IMR-90 (cell line): ENCODE data around the gene RANBP10. TPM values are rescaled to one million over a fixed set of nuclear protein-coding genes. Genes with fewer than 3 reads are reported as not detected.

Experiments used
- ATAC-seq: fragments of 200-7000 bp; cut with Tn5 transposase; 2 replicates; pipeline ENCODE4 v1.9.1; 2020; ENCODE audit warnings: low read depth, mild to moderate bottlenecking, moderate library complexity
- BruUV-seq: library from RNA; stranded (reverse); fragments of 400-500 nt; replicated peaks from 2 replicates; lab custom pipeline; 2021; lab: Mats Ljungman, UMichigan
- CTCF ChIA-PET: fragments of 300-600 bp; formaldehyde crosslinking; extraction: SDS; loops from one replicate; lab custom pipeline; 2021; ENCODE audit warnings: antibody characterized with exemption; lab: Yijun Ruan, JAX
- POLR2A ChIA-PET: fragments of 300-600 bp; sonication (Branson Sonifier 250); formaldehyde crosslinking; loops from one replicate; lab custom pipeline; 2022; ENCODE audit warnings: antibody characterized with exemption; ENCODE audit not compliant: unreplicated experiment; lab: Charles Lee
- DNase-seq: peaks from one replicate; pipeline ENCODE4 v3.0.0; 2013
- H2AFZ ChIP-seq: replicated peaks from 2 replicates; pipeline ENCODE3; 2013; ENCODE audit warnings: low read length, mild to moderate bottlenecking; ENCODE audit not compliant: poor library complexity
- H2AK5ac ChIP-seq: 2 replicates; pipeline ENCODE4 v1.6.1; 2013; ENCODE audit warnings: low read depth, low read length, inconsistent platforms
- H2AK9ac ChIP-seq: replicated peaks from 2 replicates; pipeline ENCODE3; 2013; ENCODE audit warnings: mild to moderate bottlenecking, low read depth, low read length, moderate library complexity; ENCODE audit not compliant: poor library complexity
- H2BK120ac ChIP-seq: 2 replicates; pipeline ENCODE4 v1.6.1; 2013; ENCODE audit warnings: low read depth, low read length, inconsistent platforms
- H2BK15ac ChIP-seq: 3 replicates; pipeline ENCODE4 v1.6.1; 2013; ENCODE audit warnings: low read depth, low read length, inconsistent platforms
- H2BK20ac ChIP-seq: 2 replicates; pipeline ENCODE4 v1.6.1; 2013; ENCODE audit warnings: low read depth, mild to moderate bottlenecking, inconsistent platforms, low read length, moderate library complexity
- H2BK5ac ChIP-seq: 2 replicates; pipeline ENCODE4 v1.6.1; 2013; ENCODE audit warnings: mild to moderate bottlenecking, low read depth, low read length, inconsistent platforms; ENCODE audit not compliant: poor library complexity, severe bottlenecking
- H3K14ac ChIP-seq: replicated peaks from 2 replicates; pipeline ENCODE4 v1.6.1; 2013; ENCODE audit warnings: low read depth, low read length, inconsistent platforms
- H3K18ac ChIP-seq: 2 replicates; pipeline ENCODE4 v1.6.1; 2013; ENCODE audit warnings: low read depth, low read length, control low read depth
- H3K23ac ChIP-seq: 2 replicates; pipeline ENCODE4 v1.6.1; 2013; ENCODE audit warnings: low read depth, low read length, inconsistent platforms
- H3K27ac ChIP-seq: 2 replicates; pipeline ENCODE4 v1.5.1; 2013; ENCODE audit warnings: mild to moderate bottlenecking, control low read depth, low read length; ENCODE audit not compliant: insufficient read depth
- H3K27me3 ChIP-seq: 2 replicates; pipeline ENCODE4 v1.6.1; 2013; ENCODE audit warnings: low read length; ENCODE audit not compliant: control insufficient read depth, insufficient read depth
- H3K36me3 ChIP-seq: 2 replicates; pipeline ENCODE4 v1.6.1; 2013; ENCODE audit warnings: low read length, mixed read lengths; ENCODE audit not compliant: control insufficient read depth, insufficient read depth
- H3K4ac ChIP-seq: 2 replicates; pipeline ENCODE4 v1.6.1; 2013; ENCODE audit warnings: low read depth, low read length, inconsistent platforms
- H3K4me1 ChIP-seq: 2 replicates; pipeline ENCODE4 v1.6.1; 2013; ENCODE audit warnings: low read length, mixed read lengths; ENCODE audit not compliant: control insufficient read depth, insufficient read depth
- H3K4me2 ChIP-seq: 2 replicates; pipeline ENCODE4 v1.6.1; 2013; ENCODE audit warnings: low read depth, mild to moderate bottlenecking, control low read depth, low read length, moderate library complexity
- H3K4me3 ChIP-seq: 2 replicates; pipeline ENCODE4 v1.5.1; 2013; ENCODE audit warnings: low read depth, mild to moderate bottlenecking, control low read depth, low read length, moderate library complexity; ENCODE audit not compliant: insufficient read depth
- H3K56ac ChIP-seq: 2 replicates; pipeline ENCODE4 v1.6.1; 2013; ENCODE audit warnings: low read length, inconsistent platforms; ENCODE audit not compliant: insufficient read depth; ENCODE audit errors: extremely low read depth
- H3K79me1 ChIP-seq, 2 experiments: 2 replicates each; pipeline ENCODE4 v1.6.1; 2013; ENCODE audit warnings: low read length in 2 of 2, inconsistent platforms in 1 of 2, low read depth in 1 of 2
- H3K9ac ChIP-seq: 2 replicates; pipeline ENCODE4 v1.6.1; 2013; ENCODE audit warnings: low read depth, low read length, control low read depth
- H3K9me1 ChIP-seq: 2 replicates; pipeline ENCODE4 v1.6.1; 2013; ENCODE audit warnings: low read length, inconsistent platforms; ENCODE audit not compliant: insufficient read depth
- H3K9me3 ChIP-seq: 2 replicates; pipeline ENCODE4 v1.6.1; 2013; ENCODE audit warnings: low read length; ENCODE audit not compliant: control insufficient read depth, insufficient read depth
- H4K20me1 ChIP-seq: 2 replicates; pipeline ENCODE4 v1.6.1; 2013; ENCODE audit warnings: low read length, inconsistent platforms; ENCODE audit not compliant: insufficient read depth
- H4K5ac ChIP-seq: 2 replicates; pipeline ENCODE4 v1.6.1; 2013; ENCODE audit warnings: mild to moderate bottlenecking, low read depth, low read length, control low read depth
- H4K8ac ChIP-seq, 2 experiments: 2 replicates each; pipeline ENCODE4 v1.6.1; 2013; ENCODE audit warnings: low read depth in 2 of 2, low read length in 2 of 2, control low read depth in 1 of 2, inconsistent platforms in 1 of 2
- H4K91ac ChIP-seq: 2 replicates; pipeline ENCODE4 v1.6.1; 2013; ENCODE audit warnings: low read depth, low read length, inconsistent platforms; ENCODE audit not compliant: insufficient read depth
- CHD1 ChIP-seq: IDR thresholded peaks from 2 replicates; pipeline ENCODE4 v1.6.1; 2012; ENCODE audit warnings: low read depth, low read length, improper control_type of control experiment
- CTCF ChIP-seq: conservative IDR thresholded peaks from 2 replicates; pipeline ENCODE4 v1.5.1; 2012; ENCODE audit warnings: mild to moderate bottlenecking, low read depth, low read length, improper control_type of control experiment
- MAFK ChIP-seq: IDR thresholded peaks from 2 replicates; pipeline ENCODE4 v1.6.1; 2012; ENCODE audit warnings: low read depth, low read length, improper control_type of control experiment
- MAZ ChIP-seq: IDR thresholded peaks from 2 replicates; pipeline ENCODE4 v1.6.1; 2012; ENCODE audit warnings: low read depth, mild to moderate bottlenecking, low read length, improper control_type of control experiment, moderate library complexity, borderline replicate concordance
- MXI1 ChIP-seq: IDR thresholded peaks from 2 replicates; pipeline ENCODE4 v1.6.1; 2012; ENCODE audit warnings: low read depth, mild to moderate bottlenecking, low read length, moderate library complexity, borderline replicate concordance
- POLR2A ChIP-seq: IDR thresholded peaks from 2 replicates; pipeline ENCODE4 v1.6.1; 2012; ENCODE audit warnings: mild to moderate bottlenecking, low read depth, low read length
- RAD21 ChIP-seq: IDR thresholded peaks from 2 replicates; pipeline ENCODE4 v1.6.1; 2012; ENCODE audit warnings: low read length, improper control_type of control experiment
- RCOR1 ChIP-seq: IDR thresholded peaks from 2 replicates; pipeline ENCODE4 v1.6.1; 2012; ENCODE audit warnings: mild to moderate bottlenecking, low read length, improper control_type of control experiment; ENCODE audit not compliant: insufficient replicate concordance
- SMC3 ChIP-seq: fragments of 150-350 bp; IDR thresholded peaks from 2 replicates; pipeline ENCODE4 v1.6.1; 2016; ENCODE audit warnings: low read depth, mild to moderate bottlenecking, antibody characterized with exemption, low read length, moderate library complexity
- WGBS, 2 experiments: methylation state at CpG; one replicate each; pipeline versions ENCODE4 v1.1.5 to v1.1.7; 2013; ENCODE audit warnings: missing lambda C conversion rate in 2 of 2; ENCODE audit not compliant: insufficient read length in 1 of 2; ENCODE audit errors: extremely low coverage in 2 of 2; 5-methylcytosine and 5-hydroxymethylcytosine counted together
- dilution Hi-C: fragments of 300-500 bp; cut with HindIII; formaldehyde crosslinking; loops from one replicate; pipeline ENCODE4 v1.14.3; 2018; ENCODE audit warnings: low sequenced_read_pairs; ENCODE audit not compliant: unreplicated experiment
- in situ Hi-C: fragments of 300-500 bp; cut with MboI; formaldehyde crosslinking; loops from 3 replicates; pipeline ENCODE4 v1.14.3; 2019; ENCODE audit warnings: low sequenced_read_pairs, inconsistent platforms, mixed read lengths
- intact Hi-C: fragments of 100-400 bp; cut with micrococcal nuclease; formaldehyde crosslinking; loops from 2 replicates; pipeline ENCODE4 v1.10.0; 2022
- polyA plus RNA-seq, 3 experiments: library from polyadenylated mRNA; depleted of rRNA; stranded (reverse); fragments of >200 nt; gene quantifications; 2 replicates each; pipeline ENCODE4 v1.2.3, GENCODE V29; 2012; ENCODE audit warnings: low replicate concordance in 1 of 3
- total RNA-seq: library from RNA; depleted of rRNA; stranded (reverse); fragments of >200 nt; gene quantifications from 2 replicates; pipeline ENCODE4 v1.2.3, GENCODE V29; 2012
- TF ChIP-seq, protein P1 (sequence below): fragments of 150-350 bp; IDR thresholded peaks from 2 replicates; pipeline ENCODE4 v1.6.1; 2017; ENCODE audit warnings: mild to moderate bottlenecking, antibody characterized with exemption, low read length, low read depth

Gene RANBP10
- total and polyA plus RNA-seq, 2 of the 4 experiments (the other 2 are of a cell fraction), result 2.7 to 12.1 TPM

DNA sequence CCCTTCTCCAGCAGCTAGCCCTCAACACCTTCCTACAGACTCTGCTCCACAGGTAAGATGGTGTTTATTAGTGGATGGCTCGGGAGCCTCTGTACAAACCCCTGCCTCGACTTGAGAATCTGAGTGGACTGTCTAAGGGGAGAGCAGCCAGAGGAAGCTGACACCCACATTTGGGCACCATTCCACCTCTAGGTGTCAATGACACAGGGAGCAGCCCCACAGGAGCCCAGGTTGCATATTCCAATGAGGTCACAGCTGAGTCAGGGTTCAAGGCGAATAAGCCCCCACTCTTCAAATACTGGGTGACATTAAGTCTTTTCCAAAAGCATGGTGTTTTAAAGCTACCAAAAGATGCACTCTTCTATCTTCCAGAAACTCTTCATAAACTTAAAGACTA, 31.9 kb downstream of the RANBP10 start:
- CTCF ChIA-PET, result interaction anchor here (0.7 kb wide), 1 partner anchor 12 kb away, joined by 3 read pairs; no protein-coding TSS in a partner anchor
- H3K4me1 ChIP-seq, result peaks cover 6% of the 10 kb centered on the region; the same call in 1 of the 2 replicates
- H2BK120ac ChIP-seq, result no peak overlapping the region
- H3K9me1 ChIP-seq, result peaks cover 13% of the 10 kb centered on the region; the same call in 1 of the 2 replicates
- H4K20me1 ChIP-seq, result peaks cover 24% of the 10 kb centered on the region
- DNase-seq (no peak), ATAC-seq (no peak)
- H3K36me3 ChIP-seq, result peaks cover 5% of the 10 kb centered on the region
- no peak overlapping the region for H2AK5ac ChIP-seq
- in situ Hi-C loops, result no loop called here
- no peak overlapping the region for H3K23ac ChIP-seq
- H3K27me3 ChIP-seq, result no peaks in the 10 kb centered on the region
- H2AK9ac ChIP-seq, result no peak overlapping the region
- no peak overlapping the region for H3K56ac ChIP-seq
- no peak overlapping the region for H4K91ac ChIP-seq
- no peaks in the 10 kb centered on the region for H3K9me3 ChIP-seq
- H2BK20ac ChIP-seq, result no peak overlapping the region
- H4K5ac ChIP-seq, result no peak overlapping the region
- no peak overlapping the region for H2BK15ac ChIP-seq
- H3K79me1 ChIP-seq, result peaks cover 11 to 56% of the 10 kb centered on the region in 2 experiments
- H2BK5ac ChIP-seq, result no peak overlapping the region
- H3K4me3 ChIP-seq, result no peak overlapping the region
- WGBS, 2 experiments, result 100% methylated on average over 1 of the region's 3 CpGs; no CpG with 5 or more reads in 1 of the 2 experiments
- no peak overlapping the region for H3K4me2 ChIP-seq
- H3K18ac ChIP-seq, result no peak overlapping the region
- TF ChIP-seq CHD1, result no peak
- no peak for TF ChIP-seq RCOR1
- no peak for TF ChIP-seq MXI1
- TF ChIP-seq MAZ, result no peak
- TF ChIP-seq MAFK, result no peak
- TF ChIP-seq POLR2A, result no peak
- TF ChIP-seq, protein P1, sequence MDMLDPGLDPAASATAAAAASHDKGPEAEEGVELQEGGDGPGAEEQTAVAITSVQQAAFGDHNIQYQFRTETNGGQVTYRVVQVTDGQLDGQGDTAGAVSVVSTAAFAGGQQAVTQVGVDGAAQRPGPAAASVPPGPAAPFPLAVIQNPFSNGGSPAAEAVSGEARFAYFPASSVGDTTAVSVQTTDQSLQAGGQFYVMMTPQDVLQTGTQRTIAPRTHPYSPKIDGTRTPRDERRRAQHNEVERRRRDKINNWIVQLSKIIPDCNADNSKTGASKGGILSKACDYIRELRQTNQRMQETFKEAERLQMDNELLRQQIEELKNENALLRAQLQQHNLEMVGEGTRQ, result no peak
- TF ChIP-seq SMC3, result no peak
- TF ChIP-seq RAD21, result no peak
- no peak for TF ChIP-seq CTCF
- H3K9ac ChIP-seq, result no peak overlapping the region
- POLR2A ChIA-PET, result no interaction called here
- H3K14ac ChIP-seq, result no peak overlapping the region
- H3K27ac ChIP-seq, result no peak overlapping the region
- H2AFZ ChIP-seq, result no peak overlapping the region
- dilution Hi-C loops, result no loop called here
- no TSS peak for BruUV-seq
- intact Hi-C loops, result no loop called here
- H4K8ac ChIP-seq, result no peak overlapping the region
- no peak overlapping the region for H3K4ac ChIP-seq
